ENCODE measurements around the gene UNC13C.
"Not testable (repeated sequence)": the region's sequence is repeated elsewhere in the genome, so short reads cannot be mapped to it uniquely, and the experiment has no call there.

Gene UNC13C

GRCh38 chr15:53978253-53978906 lies at the start of gene UNC13C:
TSS of gene UNC13C (plus strand) at chr15:53978441. CDS start at chr15:54012904, 34,463 bp downstream.
- TF ChIP-seq CTCF (conservative IDR thresholded peaks at IDR 0.05; ENCODE audit: control insufficient read depth, insufficient read depth, low read depth, low read length): no peak
- no peak for DNase-seq (ENCODE audit: low read depth)
- H3K4me3 ChIP-seq (ENCODE audit: control insufficient read depth, low read depth, low read length): no peak within 1 kb of the TSS

DNA sequence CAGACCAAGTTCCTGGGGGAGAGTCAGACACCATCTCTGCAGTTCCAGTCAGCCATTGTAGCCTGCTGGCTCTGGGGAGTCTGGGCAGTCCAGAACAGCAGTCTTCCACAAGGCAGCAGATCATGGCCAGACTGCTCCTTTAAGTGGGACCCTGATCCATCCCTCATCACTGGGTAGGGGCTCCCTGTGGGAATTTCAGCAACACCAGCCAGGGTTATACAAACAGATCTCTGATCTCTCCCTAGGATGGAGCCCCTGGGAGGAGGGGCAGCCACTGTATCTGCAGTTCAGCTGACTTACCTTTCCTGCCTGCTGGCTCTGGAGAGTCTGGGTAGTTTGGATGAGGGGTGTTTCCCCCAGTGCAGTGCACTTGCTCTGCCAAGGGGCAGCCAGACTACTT lies 42.1 kb upstream of the UNC13C start:
- no peak for DNase-seq (ENCODE audit: low read depth)
- no peak for TF ChIP-seq CTCF (conservative IDR thresholded peaks at IDR 0.05; ENCODE audit: control insufficient read depth, insufficient read depth, low read depth, low read length)
- no peak overlapping the region for H3K4me3 ChIP-seq (ENCODE audit: control insufficient read depth, low read depth, low read length)

DNA sequence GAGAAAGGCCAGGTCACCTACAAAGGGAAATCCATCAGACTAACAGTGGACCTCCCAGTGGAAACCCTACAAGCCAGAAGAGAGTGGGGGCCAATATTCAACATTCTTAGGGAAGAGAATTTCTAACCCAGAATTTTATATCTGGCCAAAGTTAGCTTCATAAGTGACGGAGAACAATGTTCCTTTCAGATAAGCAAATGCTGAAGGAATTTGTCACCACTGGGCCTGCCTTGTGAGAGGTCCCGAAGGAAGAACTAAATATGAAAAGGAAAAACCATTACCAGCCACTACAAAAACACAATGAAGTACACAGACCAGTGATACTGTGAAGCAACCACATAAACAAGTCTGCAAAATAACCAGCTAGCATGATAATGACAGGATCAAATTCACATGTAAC lies 40.6 kb upstream of the UNC13C start:
- not testable (repeated sequence) for DNase-seq (ENCODE audit: low read depth); H3K4me3 ChIP-seq (ENCODE audit: control insufficient read depth, low read depth, low read length)

GRCh38 chr15:53950572-53950971 lies 27.7 kb upstream of the UNC13C start:
- no peak for TF ChIP-seq CTCF (conservative IDR thresholded peaks at IDR 0.05; ENCODE audit: control insufficient read depth, insufficient read depth, low read depth, low read length)
- H3K4me3 ChIP-seq (ENCODE audit: control insufficient read depth, low read depth, low read length): no peak overlapping the region

DNA sequence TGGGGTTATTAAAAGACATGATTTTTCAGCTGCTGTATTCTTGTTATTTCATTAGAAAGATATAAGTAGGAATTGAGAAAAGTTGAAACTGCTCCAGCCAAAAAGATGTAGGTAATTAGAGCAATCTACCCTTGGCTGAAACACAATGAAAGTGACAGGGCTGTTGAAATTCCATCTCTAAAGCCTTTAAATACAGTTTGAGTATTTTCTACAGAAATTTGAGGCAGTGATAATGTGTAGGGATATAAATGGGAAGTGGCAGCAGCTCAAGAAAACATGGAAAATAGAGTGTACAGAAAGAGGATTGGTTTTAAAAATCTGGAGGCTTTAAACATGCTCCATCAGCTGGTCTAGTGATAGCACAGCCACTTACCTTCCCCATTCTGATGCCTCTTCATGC lies 22.8 kb upstream of the UNC13C start:
- no peak for TF ChIP-seq CTCF (conservative IDR thresholded peaks at IDR 0.05; ENCODE audit: control insufficient read depth, insufficient read depth, low read depth, low read length)
- H3K4me3 ChIP-seq (ENCODE audit: control insufficient read depth, low read depth, low read length): no peak overlapping the region
- DNase-seq (ENCODE audit: low read depth): no peak

More at GRCh38 chr15:53950572-53950971, 27.7 kb upstream of the UNC13C start:
- no peak for DNase-seq (ENCODE audit: low read depth)

DNA sequence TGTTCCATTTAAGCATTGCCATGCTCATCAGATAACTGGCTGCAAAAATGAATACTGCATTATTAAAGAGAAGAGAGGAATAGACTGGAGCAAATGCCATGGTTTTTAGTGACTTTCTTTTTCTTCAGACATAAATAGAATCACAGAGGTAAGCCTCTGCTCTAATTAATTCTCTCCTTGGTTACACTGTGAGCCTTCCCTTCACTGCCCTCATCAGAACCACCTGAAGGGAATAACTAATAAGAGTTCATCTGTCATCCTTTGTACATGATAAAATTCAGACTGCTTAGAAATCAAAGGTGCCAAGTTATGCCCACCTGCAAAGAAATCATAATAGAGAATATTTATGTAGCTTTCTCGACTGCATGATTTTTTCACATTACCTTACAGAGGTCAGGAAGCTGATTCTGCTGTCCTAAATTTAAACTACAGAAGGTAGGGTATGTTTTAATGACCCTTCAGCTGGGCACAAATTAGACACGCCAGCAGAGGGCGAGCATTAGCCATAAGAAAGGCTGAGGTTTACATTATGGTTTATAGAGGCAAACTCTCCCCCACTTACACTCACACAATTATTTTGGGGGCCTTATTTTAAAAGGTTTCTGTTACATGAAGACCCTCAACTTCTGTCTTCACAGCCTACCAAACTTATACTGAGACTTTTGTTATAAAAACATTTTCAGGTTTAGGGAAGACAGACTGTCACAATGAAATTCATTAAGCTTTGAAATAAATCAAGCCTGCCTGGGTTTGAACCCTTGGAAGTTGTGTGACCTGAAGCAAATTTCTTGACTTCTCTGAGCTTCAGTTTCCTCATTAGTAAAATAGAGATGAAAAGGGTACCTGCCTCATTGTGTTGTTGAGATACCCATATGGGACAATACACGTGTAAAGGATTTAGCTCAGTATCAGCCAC lies 15.3 kb upstream of the UNC13C start:
- DNase-seq (ENCODE audit: low read depth): peak; percentile 16
- no peak overlapping the region for H3K4me3 ChIP-seq (ENCODE audit: control insufficient read depth, low read depth, low read length)

More for the DNA sequence above, 15.3 kb upstream of the UNC13C start:
- peak; percentile 54 for TF ChIP-seq CTCF (conservative IDR thresholded peaks at IDR 0.05; ENCODE audit: control insufficient read depth, insufficient read depth, low read depth, low read length)
